Fibroblast of the aortic adventitia (primary cell): Measurements from ENCODE around the gene SEC23B. TPM values are rescaled to one million over a fixed set of nuclear protein-coding genes. Genes with fewer than 3 reads are reported as not detected.
"Not testable (repeated sequence)": the region's sequence is repeated elsewhere in the genome, so short reads cannot be mapped to it uniquely, and the experiment has no call there.

Experiments
- DNase-seq: peaks from one replicate; pipeline ENCODE4 v3.0.0-alpha.2; 2010; ENCODE audit warnings: low read depth
- H3K4me3 ChIP-seq: 2 replicates; pipeline ENCODE4 v1.5.1; 2011; ENCODE audit warnings: low read depth, mild to moderate bottlenecking, control low read depth, low read length, moderate library complexity
- total RNA-seq: library from RNA; depleted of rRNA; stranded (reverse); fragments of >200 nt; gene quantifications from 2 replicates; pipeline ENCODE4 v1.2.3, GENCODE V29; 2012; ENCODE audit warnings: low replicate concordance
- TF ChIP-seq, protein P1 (sequence below): IDR thresholded peaks from 2 replicates; pipeline ENCODE4 v1.5.1; 2011; ENCODE audit warnings: mild to moderate bottlenecking, low read length, control low read depth, inconsistent platforms; ENCODE audit not compliant: insufficient read depth

SEC23B gene
- total RNA-seq, 1 donor, result 45.6 TPM

DNA sequence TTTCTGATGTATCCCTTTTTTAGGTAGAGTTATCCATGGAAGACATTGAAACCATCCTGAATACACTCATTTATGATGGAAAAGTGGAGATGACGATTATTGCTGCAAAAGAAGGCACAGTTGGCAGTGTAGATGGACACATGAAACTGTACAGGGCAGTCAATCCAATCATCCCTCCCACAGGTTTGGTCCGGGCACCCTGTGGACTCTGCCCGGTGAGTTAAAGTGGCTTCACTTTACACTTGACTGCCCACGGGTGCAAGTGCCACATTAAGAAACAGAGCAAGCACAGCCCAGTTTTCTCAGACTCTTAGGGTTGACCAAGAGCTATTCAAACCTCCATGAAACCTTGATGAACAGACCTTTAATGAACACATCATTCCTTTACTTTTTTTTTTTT is 26.1 kb upstream of the SEC23B start:
- no peak for DNase-seq
- TF ChIP-seq, protein P1, sequence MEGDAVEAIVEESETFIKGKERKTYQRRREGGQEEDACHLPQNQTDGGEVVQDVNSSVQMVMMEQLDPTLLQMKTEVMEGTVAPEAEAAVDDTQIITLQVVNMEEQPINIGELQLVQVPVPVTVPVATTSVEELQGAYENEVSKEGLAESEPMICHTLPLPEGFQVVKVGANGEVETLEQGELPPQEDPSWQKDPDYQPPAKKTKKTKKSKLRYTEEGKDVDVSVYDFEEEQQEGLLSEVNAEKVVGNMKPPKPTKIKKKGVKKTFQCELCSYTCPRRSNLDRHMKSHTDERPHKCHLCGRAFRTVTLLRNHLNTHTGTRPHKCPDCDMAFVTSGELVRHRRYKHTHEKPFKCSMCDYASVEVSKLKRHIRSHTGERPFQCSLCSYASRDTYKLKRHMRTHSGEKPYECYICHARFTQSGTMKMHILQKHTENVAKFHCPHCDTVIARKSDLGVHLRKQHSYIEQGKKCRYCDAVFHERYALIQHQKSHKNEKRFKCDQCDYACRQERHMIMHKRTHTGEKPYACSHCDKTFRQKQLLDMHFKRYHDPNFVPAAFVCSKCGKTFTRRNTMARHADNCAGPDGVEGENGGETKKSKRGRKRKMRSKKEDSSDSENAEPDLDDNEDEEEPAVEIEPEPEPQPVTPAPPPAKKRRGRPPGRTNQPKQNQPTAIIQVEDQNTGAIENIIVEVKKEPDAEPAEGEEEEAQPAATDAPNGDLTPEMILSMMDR, result no peak
- H3K4me3 ChIP-seq, result no peak overlapping the region

DNA sequence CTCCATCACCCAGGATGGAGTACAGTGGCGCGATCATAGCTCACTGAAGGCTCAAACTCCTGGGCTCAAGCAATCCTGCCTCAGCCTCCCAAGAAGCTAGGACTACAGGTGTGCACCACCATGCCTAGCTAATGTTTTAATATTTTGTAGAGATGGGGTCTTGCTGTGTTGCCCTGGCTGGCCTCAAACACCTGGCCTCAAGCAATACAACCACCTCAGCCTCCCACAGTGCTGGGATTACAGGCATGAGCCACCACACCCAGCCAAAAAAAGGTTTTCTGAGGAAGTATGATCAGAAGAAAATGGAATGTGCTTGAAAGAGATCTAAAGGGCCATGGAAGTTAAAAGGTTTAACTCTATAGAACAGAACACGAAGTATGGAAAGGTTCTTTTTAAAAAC is 19.4 kb upstream of the SEC23B start:
- TF ChIP-seq, protein P1, result no peak
- no peak overlapping the region for H3K4me3 ChIP-seq

DNA sequence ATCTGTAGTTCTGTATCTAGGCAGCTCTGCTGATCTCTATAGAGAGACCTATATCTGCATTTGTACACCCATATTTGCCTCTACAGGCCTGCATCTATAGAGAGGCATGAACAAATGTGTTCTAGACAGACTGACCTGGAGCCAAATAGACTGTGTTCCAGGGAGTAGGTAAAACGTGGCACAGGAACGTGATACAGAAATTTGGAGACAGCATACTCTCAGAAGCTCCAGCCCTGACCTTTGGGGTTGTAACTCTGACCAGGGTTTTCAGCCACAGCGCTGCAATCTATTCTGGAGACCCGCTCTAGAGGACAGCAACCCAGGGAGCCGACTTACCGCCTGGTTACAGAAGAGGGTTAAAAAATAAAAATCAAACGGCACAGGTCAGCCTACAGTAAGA is 11.7 kb upstream of the SEC23B start:
- TF ChIP-seq, protein P1, result no peak
- H3K4me3 ChIP-seq, result peak overlapping the region; percentile 93
- no peak for DNase-seq

More for the DNA sequence above, 19.4 kb upstream of the SEC23B start:
- no peak for DNase-seq

DNA sequence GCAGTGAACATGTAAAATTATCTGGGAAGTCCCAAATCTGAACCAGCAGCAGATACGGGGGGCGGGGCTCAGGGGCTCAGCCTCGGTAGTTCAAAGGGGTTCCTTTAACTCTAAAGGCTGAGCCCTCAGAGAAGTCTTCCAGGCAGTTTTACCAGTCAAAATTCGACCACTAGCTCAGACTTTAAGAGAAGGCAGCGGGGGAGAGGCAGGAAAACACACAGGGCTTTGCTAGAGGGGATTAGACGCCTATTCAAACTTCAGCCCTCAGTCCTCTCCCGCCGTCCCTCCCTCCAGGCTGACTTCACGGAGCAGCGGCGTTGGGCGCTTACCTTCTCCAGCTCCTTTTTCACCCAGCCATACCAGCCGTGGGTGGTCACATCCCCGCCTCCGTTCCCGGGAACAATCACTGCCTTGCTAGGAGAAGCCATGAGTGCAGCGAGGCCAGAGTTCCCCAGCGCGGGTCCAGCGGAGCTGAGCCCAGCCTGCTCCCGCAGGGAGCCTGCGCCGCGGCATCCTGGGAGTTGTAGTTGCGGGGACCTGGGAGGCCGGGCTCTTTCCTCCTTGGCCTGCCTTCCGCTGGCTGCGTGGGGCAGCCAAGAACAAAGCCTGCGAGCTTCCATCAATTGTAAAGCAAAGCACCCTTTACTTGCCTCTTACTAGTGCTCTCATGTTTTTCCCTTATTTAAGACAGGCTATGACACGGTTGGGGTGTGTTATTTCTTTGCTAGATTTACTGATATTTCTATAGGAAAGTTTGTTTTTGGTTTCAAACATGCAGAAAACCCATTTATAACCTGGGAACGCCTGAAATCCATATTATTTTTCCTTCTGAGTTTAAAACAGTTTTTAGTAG is 10.8 kb upstream of the SEC23B start, which contains the start of gene RBBP9:
RBBP9 (minus strand) TSS at position 486 of the 853 bp plus-strand sequence; CDS start at position 428, 58 bp downstream.
- TF ChIP-seq, protein P1, result no peak

DNA sequence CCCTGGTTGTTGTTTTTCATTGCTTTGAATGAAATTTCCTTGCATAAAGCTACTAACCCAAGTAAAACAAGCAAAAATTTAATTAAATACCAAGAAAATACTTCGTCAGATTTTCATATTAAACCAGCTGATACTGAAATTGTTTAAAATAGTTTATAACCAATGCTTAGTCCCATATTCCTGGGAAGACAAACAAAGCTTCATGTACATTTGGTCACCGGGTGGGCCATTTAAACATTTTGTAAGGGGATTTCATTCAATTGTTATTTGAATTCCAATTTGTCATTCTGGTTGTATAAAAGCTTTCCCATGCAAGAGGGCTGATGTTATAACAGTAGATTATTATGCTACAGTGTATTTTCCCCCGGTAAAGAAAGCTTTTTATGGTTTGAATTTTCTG is 10.1 kb upstream of the SEC23B start:
- TF ChIP-seq, protein P1, result no peak
- DNase-seq, result no peak
- no peak overlapping the region for H3K4me3 ChIP-seq

More for the DNA sequence above, 10.8 kb upstream of the SEC23B start, which contains the start of gene RBBP9:
- H3K4me3 ChIP-seq, result peak within 1 kb of the TSS; percentile 93
- DNase-seq, result peak; percentile 78

DNA sequence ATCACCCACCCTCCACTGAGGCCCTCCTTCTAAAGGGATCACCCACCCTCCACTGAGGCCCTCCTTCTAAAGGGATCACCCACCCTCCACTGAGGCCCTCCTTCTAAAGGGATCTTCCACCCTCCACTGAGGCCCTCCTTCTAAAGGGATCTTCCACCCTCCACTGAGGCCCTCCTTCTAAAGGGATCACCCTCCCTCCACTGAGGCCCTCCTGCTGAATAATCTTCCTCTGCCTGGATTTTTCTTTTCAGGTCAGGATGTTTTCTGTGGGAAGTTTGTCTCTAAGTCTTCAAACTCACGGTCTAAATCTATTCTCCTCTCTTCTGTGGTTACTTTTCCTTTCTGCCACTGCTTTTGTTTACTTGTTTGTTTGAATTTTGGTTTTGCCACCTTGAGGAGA is 6.1 kb upstream of the SEC23B start:
- not testable (repeated sequence) for H3K4me3 ChIP-seq, DNase-seq

DNA sequence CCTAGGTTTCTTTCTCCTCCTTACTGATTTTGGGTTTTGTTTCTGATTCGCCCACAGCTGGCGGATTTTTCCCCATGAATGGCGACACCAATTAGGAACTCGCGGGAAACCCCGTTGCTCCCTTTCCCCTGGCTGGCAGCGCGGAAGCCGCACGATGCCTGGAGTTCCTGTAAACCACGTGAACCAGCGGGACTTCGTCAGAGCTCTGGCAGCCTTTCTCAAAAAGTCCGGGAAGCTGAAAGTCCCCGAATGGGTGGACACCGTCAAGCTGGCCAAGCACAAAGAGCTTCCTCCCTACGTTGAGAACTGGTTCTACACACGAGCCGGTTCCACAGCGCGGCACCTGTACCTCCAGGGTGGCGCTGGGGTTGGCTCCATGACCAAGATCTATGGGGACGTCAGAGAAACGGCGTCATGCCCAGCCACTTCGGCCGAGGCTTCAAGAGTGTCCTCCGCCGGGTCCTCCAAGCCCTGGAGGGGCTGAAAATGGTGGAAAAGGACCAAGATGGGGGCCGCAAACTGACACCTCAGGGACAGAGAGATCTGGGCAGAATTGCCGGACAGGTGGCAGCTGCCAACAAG is 3.2 kb upstream of the SEC23B start:
- peak; percentile 52 for DNase-seq
- no peak overlapping the region for H3K4me3 ChIP-seq
- TF ChIP-seq, protein P1, result no peak
